Uterus (tissue), 4 donors: ENCODE measurements around the gene HNRNPAB. TPM values are rescaled to one million over a fixed set of nuclear protein-coding genes. Genes with fewer than 3 reads are reported as not detected.
A peak's percentile ranks its signal among the peaks of the same experiment; 100 is the strongest.
"Not testable (repeated sequence)": the region's sequence is repeated elsewhere in the genome, so short reads cannot be mapped to it uniquely, and the experiment has no call there.

ENCODE experiments used
- DNase-seq, 2 donors: peaks; one replicate each; pipeline ENCODE4 v3.0.0-alpha.2; 2019 to 2020
- H3K27ac ChIP-seq, 2 donors: fragments of 200-600 bp; sonication (generic); 1 replicate in 1 of 2; 2 replicates in 1 of 2; pipeline ENCODE4 v1.5.1; 2016 to 2018
- H3K27me3 ChIP-seq, 2 donors: fragments of 200-600 bp; sonication (generic); one replicate each; pipeline ENCODE4 v1.5.1; 2018 to 2019; ENCODE audit warnings: control low read depth in 1 of 2
- H3K36me3 ChIP-seq, 2 donors: fragments of 200-600 bp; sonication (generic); one replicate each; pipeline ENCODE4 v1.5.1; 2019; ENCODE audit warnings: control low read depth in 1 of 2
- H3K4me1 ChIP-seq, 2 donors: fragments of 200-600 bp; sonication (generic); one replicate each; pipeline ENCODE4 v1.5.1; 2018 to 2019; ENCODE audit warnings: control low read depth in 1 of 2
- H3K4me3 ChIP-seq, 2 donors: fragments of 200-600 bp; sonication (generic); 1 replicate in 1 of 2; 2 replicates in 1 of 2; pipeline ENCODE4 v1.5.1; 2018 to 2019; ENCODE audit warnings: mild to moderate bottlenecking in 1 of 2
- H3K9me3 ChIP-seq, 2 donors: fragments of 200-600 bp; sonication (generic); one replicate each; pipeline ENCODE4 v1.5.1; 2019; ENCODE audit warnings: control low read depth in 1 of 2
- CTCF ChIP-seq, 4 experiments: fragments of 200-600 bp in 2 of 4; fragments of 450-650 bp in 2 of 4; sonication (generic) in 2 of 4; IDR thresholded peaks; one replicate each; pipeline ENCODE4 v1.5.1; 2016 to 2019; ENCODE audit warnings: antibody characterized with exemption in 4 of 4, mild to moderate bottlenecking in 2 of 4, moderate library complexity in 1 of 4
- POLR2A ChIP-seq, 2 donors: fragments of 450-650 bp; IDR thresholded peaks; one replicate each; pipeline ENCODE4 v1.6.1; 2016; ENCODE audit warnings: antibody characterized with exemption in 2 of 2, mild to moderate bottlenecking in 1 of 2, moderate library complexity in 1 of 2
- intact Hi-C: fragments of 100-400 bp; cut with DNase I; formaldehyde crosslinking; loops from one replicate; pipeline ENCODE4 v1.15.1; 2023; ENCODE audit warnings: low total_unique reads
- total RNA-seq, 4 donors: library from RNA; depleted of rRNA in 3 of 4; stranded (reverse); fragments of >200 nt in 3 of 4; gene quantifications; one replicate each; pipeline versions ENCODE4 v1.1.0 to v1.2.4, GENCODE V29; 2014 to 2023
- donor health status: DM: yes; HTN: yes; CAD: no.

The HNRNPAB gene
- total RNA-seq, 4 donors from 2014 or later, result 45.1 to 112 (median 73.4) TPM

DNA sequence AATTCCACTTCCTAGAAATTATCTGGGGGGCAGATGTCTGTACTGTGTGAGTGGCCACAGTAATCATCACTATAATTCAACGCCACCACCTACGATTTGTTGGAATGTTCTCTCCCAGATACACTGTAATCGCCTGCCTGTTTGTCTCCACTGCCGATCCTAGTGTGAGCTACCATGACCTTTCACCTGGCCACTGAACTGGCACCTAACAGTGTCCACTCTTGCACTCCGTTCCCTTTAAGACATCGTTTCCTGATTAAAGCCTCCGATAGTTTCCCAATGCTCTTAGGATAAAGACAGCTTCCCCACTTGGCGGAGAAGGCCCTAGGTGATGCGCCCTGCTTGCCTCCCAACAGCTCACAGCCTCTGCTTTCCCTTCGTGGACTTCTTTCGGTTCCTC, 24.3 kb downstream of the HNRNPAB start:
- Histone ChIP-seq H3K27me3 (no peaks in the 10 kb centered on the region), H3K36me3 (no peaks in the 10 kb centered on the region), H3K27ac (no peak overlapping the region), H3K4me3 (no peak overlapping the region), H3K4me1 (peaks cover 0 to 14% of the 10 kb centered on the region in 2 donors), H3K9me3 (no peaks in the 10 kb centered on the region)
- DNase-seq, result no peak
- intact Hi-C loops, result no loop called here
- no peak for TF ChIP-seq POLR2A (IDR thresholded peaks at IDR 0.05)
- no peak for TF ChIP-seq CTCF (IDR thresholded peaks at IDR 0.05)

DNA sequence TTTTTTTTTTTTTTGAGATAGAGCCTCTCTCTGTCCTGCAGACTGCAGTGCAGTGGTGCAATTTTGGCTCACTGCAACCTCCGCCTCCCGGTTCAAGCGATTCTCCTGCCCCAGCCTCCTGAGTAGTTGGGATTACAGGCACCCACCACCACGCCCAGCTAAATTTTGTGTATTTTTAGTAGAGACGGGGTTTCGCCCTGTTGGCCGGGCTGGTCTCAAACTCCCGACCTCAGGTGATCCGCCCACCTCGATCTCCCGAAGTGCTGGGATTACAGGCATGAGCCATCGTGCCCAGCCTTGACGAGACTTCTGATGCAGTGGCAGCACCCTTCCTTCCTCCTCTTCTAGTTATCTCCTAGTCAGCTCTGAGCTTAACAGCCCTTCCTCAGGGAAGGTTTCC, 24.8 kb downstream of the HNRNPAB start:
- H3K4me3 ChIP-seq, DNase-seq, H3K9me3 ChIP-seq, H3K36me3 ChIP-seq, H3K27me3 ChIP-seq, H3K27ac ChIP-seq, intact Hi-C loops: not testable (repeated sequence)
- H3K4me1 ChIP-seq, result peaks cover 0 to 14% of the 10 kb centered on the region in 2 donors

- Histone ChIP-seq H3K4me3 (no peak overlapping the region), H3K27ac (no peak overlapping the region), H3K4me1 (peaks cover 0 to 14% of the 10 kb centered on the region in 2 donors), H3K27me3 (no peaks in the 10 kb centered on the region), H3K36me3 (no peaks in the 10 kb centered on the region), H3K9me3 (no peaks in the 10 kb centered on the region)
- no peak for DNase-seq
- intact Hi-C loops, result no loop called here
- TF ChIP-seq CTCF (IDR thresholded peaks at IDR 0.05) (no peak), POLR2A (IDR thresholded peaks at IDR 0.05) (no peak)
Observed at GRCh38 chr5:178229861-178230260, 25.5 kb downstream of the HNRNPAB start.

DNA sequence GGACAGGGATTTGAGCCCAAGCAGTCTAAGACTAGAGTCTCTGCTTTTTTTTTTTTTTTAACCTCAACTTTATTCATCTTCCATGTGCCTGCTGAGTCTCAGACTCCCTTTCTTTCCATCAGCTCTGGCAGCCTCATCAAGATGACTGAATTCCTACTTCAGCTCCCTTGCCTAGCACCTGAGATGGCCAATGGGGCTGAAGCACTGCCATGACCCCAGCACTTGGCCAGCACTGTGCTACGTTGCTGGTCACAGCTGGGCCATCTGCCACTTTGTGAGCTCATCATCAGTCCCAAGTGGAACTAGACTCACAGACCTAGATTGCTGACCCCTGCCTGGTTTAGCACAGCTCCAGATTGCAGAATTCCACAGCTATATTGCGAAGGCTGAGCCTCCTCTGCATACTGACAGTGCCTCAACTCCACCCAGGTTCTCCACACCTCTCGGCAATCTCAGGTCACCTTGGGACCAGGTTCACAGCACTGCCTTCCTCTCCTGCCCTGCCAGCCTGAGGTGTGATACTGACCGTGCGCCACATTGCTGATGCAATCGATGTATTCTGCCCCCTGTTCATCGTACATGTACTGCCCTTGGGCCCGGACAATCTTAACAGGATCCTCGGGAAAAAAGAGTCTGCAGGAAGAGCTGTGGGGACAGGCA, 26.7 kb downstream of the HNRNPAB start:
- intact Hi-C loops, result no loop called here
- Histone ChIP-seq H3K4me1 (peaks cover 0 to 14% of the 10 kb centered on the region in 2 donors), H3K27me3 (no peaks in the 10 kb centered on the region), H3K4me3 (peak overlapping the region; percentile 66 to 73), H3K9me3 (no peaks in the 10 kb centered on the region), H3K27ac (peak overlapping the region in 1 of 2 donors; percentile 95), H3K36me3 (no peaks in the 10 kb centered on the region)
- TF ChIP-seq CTCF (IDR thresholded peaks at IDR 0.05) (no peak), POLR2A (IDR thresholded peaks at IDR 0.05) (no peak)
- peak in 1 of 2 donors; percentile 31 for DNase-seq

- Histone ChIP-seq H3K4me1 (peaks cover 0 to 14% of the 10 kb centered on the region in 2 donors), H3K9me3 (no peaks in the 10 kb centered on the region), H3K27me3 (no peaks in the 10 kb centered on the region), H3K4me3 (peak overlapping the region; percentile 66 to 73), H3K27ac (peak overlapping the region; percentile 95 to 97), H3K36me3 (no peaks in the 10 kb centered on the region)
- no peak for TF ChIP-seq POLR2A (IDR thresholded peaks at IDR 0.05)
- TF ChIP-seq CTCF (IDR thresholded peaks at IDR 0.05), result no peak
- intact Hi-C loops, result no loop called here
- peak in 1 of 2 donors; percentile 36 for DNase-seq
Observed at GRCh38 chr5:178231539-178232123, 27.3 kb downstream of the HNRNPAB start.
